Suprapubic skin (tissue), 3 donors: ENCODE results near the gene APOBEC3F.

Experiments used
- CTCF ChIP-seq, 2 donors: fragments of 200-600 bp in 1 of 2; fragments of 450-650 bp in 1 of 2; sonication (generic) in 1 of 2; IDR thresholded peaks; one replicate each; pipeline ENCODE4 v1.5.1; 2016 to 2019; ENCODE audit warnings: antibody characterized with exemption in 2 of 2, mild to moderate bottlenecking in 1 of 2, moderate library complexity in 1 of 2
- EP300 ChIP-seq: sonication (generic); formaldehyde crosslinking; IDR thresholded peaks from one replicate; pipeline ENCODE4 v1.6.1; 2017; ENCODE audit warnings: antibody characterized with exemption
- POLR2A ChIP-seq, 2 donors: fragments of 450-650 bp; IDR thresholded peaks; one replicate each; pipeline ENCODE4 v1.6.1; 2017; ENCODE audit warnings: antibody characterized with exemption in 2 of 2, mild to moderate bottlenecking in 2 of 2, moderate library complexity in 2 of 2

GRCh38 chr22:39030705-39031104 lies 10.0 kb upstream of the APOBEC3F start:
- TF ChIP-seq CTCF (IDR thresholded peaks at IDR 0.05) (no peak), POLR2A (IDR thresholded peaks at IDR 0.05) (no peak), EP300 (no peak)
